C4-2B (cell line): Measurements from ENCODE around the gene RPL12.
"Not testable (repeated sequence)": the region's sequence is repeated elsewhere in the genome, so short reads cannot be mapped to it uniquely, and the experiment has no call there.

Source experiments
- H3K27ac ChIP-seq: fragments of 450-650 bp; 2 replicates; pipeline ENCODE4 v1.5.1; 2017
- CTCF ChIP-seq: fragments of 450-650 bp; conservative IDR thresholded peaks from 2 replicates; pipeline ENCODE4 v1.5.1; 2017; ENCODE audit warnings: mild to moderate bottlenecking
- ZFX ChIP-seq: fragments of 450-650 bp; IDR thresholded peaks from 2 replicates; pipeline ENCODE4 v1.6.1; 2017

The RPL12 gene

GRCh38 chr9:127470662-127471061 lies 19.5 kb upstream of the RPL12 start:
- H3K27ac ChIP-seq, result no peak overlapping the region
- no peak for TF ChIP-seq CTCF
- TF ChIP-seq ZFX, result no peak

GRCh38 chr9:127467621-127468020 lies 16.4 kb upstream of the RPL12 start:
- H3K27ac ChIP-seq, result no peak overlapping the region
- no peak for TF ChIP-seq ZFX
- TF ChIP-seq CTCF, result no peak

- H3K27ac ChIP-seq, result not testable (repeated sequence)
These were observed 15.3 kb upstream of the RPL12 start for GRCh38 chr9:127466407-127466917.

- TF ChIP-seq ZFX (no peak), CTCF (no peak)
- H3K27ac ChIP-seq, result no peak overlapping the region
These were observed 12.7 kb upstream of the RPL12 start for GRCh38 chr9:127463911-127464310.

- no peak for TF ChIP-seq CTCF
- TF ChIP-seq ZFX, result no peak
- H3K27ac ChIP-seq, result no peak overlapping the region
These were observed 12.2 kb upstream of the RPL12 start for GRCh38 chr9:127463382-127463781.

GRCh38 chr9:127458921-127459320 lies 7.7 kb upstream of the RPL12 start:
- TF ChIP-seq CTCF (no peak), ZFX (no peak)
- no peak overlapping the region for H3K27ac ChIP-seq

GRCh38 chr9:127457191-127457878 lies 6.1 kb upstream of the RPL12 start:
- H3K27ac ChIP-seq, result no peak overlapping the region
- TF ChIP-seq ZFX, result no peak
- TF ChIP-seq CTCF, result no peak
